ENCODE measurements around the gene TUBA4B.
"Not testable (repeated sequence)": the region's sequence is repeated elsewhere in the genome, so short reads cannot be mapped to it uniquely, and the experiment has no call there.

Gene TUBA4B

DNA sequence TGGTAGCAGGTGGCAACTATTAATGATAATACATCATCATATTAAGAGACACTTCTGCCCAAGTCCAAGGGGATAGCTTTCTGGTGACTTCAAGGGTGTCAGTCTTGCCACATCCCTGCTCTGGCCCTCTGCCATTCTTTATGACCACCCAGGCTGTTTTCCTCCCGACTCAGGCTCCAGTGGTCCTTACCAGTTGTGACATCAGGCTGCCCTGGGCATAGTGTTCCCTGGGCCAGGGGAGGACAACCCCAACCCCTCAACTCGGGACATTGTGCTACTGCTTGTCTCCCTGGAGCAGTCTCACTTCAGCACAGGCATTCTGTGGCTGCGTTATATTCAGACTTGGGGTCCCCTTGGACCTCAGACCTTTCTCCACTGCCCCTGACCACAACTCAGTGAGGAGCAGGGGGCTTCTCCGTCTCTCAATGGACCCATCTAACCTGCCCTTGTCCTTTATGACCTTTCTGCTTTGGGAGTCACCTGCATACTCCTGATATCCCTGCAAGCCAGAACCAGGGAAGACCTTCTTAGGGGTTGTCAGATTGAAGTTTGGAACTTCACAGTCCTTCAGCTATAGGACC is 39.0 kb downstream of the TUBA4B start:
- no peak for DNase-seq

DNA sequence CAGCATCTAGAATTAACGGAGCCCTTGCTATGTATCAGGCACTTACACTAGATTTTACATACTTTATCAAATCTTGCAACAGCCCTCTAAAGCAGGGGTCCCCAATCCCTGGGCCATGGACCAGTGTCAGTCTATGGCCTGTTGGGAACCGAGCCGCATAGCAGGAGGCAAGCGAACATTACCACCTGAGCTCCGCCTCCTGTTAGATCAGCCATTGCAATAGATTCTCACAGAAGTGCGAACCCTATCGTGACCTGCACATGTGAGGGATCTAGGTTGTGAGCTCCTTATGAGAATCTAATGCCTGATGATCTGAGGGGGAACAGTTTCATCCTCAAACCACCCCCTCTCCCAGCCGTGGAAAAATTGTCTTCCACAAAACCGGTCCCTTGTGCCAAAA is 39.6 kb downstream of the TUBA4B start:
- DNase-seq = no peak

DNA sequence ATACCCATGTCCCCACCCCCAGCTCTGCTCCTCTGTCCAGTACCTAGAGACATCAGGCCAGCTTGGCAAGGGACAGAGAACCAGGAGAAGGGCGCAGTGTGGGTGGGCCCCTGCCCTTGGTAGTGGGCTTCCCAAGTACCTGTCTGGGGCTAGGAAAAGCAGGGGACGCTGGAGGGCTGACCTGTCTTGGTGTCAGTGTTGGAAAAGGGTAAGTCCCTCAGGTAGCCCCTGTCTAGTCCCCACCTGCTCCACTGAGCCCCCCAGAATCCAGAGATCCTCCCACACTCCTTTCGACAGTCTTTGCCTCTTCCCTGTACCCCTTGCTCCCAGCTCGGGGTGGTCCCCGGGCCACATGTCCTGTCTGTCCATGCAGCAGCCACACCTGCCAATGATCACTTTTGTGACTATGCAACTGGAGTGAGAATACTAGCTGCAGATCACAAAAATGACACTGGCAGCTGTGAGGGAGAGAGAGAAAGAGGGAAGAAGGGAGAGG is 40.7 kb downstream of the TUBA4B start:
- no peak for DNase-seq

DNA sequence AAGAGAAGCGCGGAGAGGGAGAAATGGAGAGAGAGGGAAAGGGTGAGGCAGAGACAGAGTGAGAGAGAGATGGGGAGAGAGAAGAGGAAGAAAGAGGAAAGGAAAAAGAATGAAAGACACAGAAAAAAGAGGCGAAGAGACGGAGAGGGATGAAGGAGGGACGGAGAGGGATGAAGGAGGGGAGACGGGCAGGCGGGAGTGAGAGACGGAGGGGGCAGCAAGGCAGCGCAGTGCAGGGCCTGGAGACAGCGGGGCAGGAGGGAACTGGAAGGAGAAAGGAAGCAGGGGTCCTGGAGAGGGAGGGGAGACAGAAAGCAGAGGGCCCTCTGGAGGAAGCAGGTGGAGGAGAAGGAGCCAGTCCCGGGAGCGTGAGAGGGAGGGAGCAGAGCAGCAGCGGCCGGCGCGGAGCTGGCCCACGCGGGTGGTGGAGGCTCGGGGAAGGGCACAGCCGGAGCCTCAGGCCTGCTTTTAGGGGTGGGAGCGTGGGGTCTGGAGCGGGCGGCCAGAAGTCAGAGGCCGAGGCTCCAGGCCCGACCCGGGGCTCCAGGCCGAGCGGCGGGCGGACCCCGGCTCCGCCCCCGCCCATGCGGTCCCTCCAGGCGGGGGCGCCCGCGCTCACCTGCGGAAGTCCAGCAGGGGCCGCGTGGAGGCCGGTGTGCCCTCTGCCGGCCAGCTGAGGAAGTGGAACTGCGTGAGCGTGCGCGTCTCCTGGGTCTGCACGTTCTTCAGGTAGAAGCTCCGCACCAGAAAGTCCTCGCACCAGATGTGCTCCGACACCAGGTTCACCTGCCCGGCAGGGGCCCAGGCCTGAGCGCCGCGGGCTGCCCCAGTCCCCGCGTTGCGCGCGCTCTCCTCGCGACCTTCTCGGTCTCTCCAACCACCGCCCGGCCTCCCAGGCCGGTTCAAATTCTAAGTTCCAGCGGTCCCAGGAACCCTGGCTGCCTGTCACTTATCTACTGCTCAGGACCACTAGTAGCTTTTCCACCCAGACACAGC is 41.6 kb downstream of the TUBA4B start:
- DNase-seq = peak; percentile 89

DNA sequence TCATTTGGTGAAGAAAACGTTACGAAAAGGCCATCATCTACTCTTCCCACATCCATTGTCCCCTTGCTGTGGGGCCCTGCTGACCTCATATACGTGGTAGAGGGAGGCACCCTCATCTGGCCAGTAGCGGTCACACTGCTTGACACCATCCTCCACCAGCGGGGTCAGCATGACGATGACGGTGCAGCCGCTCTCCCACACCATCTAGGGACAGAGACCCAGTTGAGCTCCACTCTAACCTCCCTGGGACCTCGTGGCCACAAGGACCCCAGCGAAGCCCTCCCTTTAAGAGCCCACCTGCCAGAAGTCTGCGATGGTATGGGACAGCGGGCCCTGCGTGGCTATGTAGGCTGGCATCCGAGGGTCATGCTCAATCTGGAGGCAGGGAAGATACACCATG is 43.1 kb downstream of the TUBA4B start:
- DNase-seq = no peak

DNA sequence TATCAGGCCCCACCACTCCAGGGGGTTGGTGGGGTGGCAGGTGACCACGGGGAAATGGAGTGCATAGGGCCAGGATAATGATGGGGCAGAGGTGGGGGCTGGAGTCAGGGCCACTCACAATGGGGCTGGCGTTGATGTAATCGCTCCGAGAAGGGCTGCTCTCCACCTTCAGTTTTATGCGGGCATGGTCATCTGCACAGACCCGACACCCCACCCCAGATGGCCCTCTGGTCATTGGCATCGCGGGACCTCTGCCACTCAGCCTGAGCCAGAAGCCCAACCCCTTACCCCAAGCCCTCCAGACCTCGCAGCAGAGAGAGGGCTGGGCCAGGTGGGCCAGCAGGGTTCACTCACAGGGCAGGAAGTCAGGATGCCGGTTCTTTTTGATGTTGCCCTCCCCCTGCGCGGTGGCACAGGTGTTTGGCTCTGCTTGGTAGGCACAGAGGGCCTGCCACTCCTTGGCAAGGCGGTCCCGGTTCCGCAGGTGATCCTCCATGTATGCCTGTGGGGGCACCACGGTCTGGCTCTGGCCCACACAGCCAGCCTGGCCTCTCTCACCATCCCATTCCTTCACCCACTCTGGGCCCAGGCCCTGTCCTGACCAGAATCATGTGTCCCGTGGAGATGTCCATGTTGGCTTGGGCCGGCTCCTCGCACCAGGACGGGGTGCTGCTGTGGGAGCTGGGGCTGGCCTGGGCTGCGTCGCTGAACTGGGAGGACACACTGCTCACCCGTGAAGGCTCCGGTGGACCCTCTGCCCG is 43.8 kb downstream of the TUBA4B start:
- peak; percentile 35 for DNase-seq

DNA sequence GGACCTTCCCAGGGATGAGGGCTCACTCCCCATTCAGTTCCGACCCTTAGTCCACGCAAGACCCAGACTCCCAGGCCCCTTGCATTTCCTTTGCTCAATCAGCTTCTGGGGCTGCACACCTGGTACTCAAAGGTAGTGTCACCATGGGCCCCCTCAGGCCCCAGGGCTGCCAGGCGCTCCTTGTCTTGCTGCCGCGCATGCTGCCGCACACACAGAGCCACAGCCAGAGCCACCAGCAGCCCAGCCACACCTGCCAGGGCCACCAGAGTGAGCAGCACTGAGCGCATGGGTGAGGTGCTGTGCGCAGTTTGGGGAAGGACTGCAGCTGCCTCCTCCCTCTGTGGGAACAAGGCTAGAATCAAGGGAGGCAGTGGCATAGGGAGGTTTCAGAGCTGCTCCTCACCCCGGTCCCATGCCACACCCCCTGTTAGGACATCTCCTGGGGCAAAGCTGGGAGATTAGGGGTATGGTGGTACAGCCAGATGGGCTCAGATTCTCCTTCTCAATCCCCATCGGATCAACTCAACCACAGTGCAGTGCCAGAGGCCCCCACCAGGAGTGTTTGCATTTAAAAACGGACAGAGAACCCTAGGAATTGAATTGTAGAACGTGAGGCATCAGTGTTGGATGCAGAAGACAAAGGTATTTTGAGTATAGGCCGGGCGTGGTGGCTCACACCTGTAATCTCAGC is 44.9 kb downstream of the TUBA4B start:
- DNase-seq = no peak

DNA sequence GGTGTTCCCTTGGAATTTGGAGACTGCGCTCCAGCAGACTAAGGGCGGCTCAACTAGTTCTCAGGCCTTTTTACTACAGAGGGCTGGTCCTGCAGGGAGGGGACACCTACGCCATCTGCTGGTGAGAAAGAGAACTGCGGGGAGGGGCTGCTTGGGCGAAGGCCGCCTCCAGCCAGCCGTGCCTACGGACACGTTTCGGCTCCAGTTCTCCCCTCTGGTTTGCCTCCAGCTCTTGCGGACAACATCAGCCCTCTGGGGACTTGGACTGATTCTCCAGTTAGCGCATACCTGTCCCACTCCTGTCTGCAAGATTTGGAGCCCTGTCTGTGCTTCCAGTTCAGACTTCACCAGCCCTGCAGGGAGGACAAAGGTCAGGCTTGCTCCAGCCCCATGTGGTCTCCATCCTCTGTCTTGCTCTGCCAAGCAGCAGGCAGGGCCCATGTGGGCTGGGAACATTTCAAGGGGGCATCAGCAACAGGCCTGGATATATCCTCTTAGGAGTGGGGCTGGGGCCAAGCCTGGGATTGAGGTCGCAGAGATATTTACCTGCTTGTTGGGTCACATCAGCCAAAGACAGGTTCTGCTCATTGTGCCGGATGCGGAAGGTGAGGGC is 45.8 kb downstream of the TUBA4B start:
- DNase-seq = peak; percentile 71

DNA sequence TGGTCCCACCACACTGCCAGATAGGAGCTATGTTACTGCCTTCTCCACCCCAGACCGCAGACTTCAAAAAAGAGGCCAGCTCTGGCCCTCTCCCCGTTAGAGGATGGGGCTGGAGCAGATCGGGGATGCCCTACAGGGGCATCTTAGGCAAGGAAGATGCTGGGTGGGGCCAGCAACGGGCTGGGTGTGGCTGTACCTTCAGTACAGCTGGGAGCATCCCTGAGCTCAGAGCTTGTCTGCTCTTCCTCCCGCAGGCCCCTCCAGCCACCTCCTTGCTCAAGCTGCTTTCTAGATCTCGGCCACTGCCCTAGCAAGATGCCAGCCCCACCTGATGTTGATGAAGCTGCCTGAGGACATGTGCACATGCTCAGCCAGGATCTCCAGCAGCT is 46.3 kb downstream of the TUBA4B start:
- DNase-seq = no peak

DNA sequence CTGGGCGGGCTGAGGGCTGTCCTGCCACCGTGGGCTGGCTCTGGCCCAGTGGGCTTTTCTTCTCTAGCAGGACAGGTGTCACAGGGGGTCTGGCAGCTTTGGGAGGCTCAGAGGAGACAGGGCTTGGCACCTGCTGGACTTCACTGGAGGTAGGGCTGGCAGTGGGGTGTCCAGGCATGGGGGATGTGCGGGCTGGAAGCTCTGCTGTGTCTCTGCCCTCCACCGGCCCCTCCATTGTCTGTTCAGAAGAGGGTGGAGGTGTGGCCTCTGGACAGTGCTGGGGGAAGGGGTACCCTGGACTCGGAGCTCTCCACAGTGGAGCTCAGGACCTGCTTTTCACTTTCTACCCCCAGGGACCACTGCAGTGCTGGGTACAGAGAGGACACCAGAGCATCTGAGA is 47.0 kb downstream of the TUBA4B start:
- no peak for DNase-seq

DNA sequence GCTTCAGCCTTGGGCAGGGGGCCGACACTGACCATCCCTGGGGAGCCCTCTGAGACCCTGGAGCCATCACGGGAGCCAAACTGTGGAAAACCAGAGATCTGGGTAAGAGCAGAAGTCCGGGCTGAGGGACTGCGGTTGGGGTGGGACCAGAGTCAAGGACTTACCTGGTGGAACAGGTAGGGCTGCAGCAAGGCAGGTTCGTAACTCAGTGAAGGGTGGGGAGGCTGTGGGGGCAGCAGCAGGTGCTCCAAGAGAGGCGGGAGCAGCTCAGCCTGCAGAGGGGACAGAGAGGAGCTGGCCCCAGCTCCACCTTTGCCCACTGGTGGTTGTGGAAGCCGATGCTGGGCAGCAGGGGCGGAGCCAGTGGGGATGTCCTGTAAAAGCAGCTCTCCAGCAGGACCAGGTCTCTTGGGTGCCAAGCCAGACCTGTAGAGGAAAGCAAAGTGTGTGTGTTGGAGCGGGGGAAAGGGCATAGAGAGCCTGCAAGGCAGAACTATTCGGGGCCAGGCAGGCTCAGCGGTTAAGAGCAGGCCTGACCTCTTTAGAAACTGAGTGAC is 49.4 kb downstream of the TUBA4B start:
- no peak for DNase-seq

DNA sequence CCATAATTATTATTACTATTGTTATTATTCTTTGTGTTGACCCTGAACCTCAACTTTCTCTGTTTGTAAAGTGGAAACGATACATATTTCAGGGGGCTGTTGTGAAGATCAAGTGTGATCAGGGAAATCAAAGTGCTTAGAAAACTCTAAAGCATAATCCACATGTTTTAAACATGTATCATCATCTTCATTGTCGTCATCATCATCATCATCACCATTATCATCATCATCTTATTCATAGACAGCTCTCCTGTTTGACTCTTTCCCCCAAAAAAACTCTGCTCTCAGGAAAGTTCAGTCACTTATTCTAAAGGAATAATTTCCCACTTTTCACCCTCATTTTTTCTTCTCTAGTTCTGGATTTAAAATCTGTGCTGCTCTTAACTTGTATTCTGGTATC is 51.2 kb downstream of the TUBA4B start:
- DNase-seq = no peak

DNA sequence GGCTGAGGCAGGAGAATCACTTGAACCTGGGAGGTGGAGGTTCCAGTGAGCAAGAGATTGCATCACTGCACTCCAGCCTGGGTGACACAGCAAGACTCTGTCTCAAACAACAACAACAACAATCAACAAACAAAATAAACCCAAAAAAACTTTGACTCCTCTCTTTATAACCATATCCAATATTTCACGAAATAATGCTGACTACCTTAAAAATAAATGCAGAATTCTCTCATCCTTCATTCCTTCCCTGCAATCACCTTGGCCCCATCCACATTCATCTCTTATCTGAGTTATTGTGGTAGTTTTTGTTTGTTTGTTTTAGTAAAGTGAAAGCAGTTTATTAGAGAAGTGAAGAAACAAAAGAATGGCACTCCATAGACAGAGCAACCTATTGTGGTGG is 53.0 kb downstream of the TUBA4B start:
- no peak for DNase-seq

DNA sequence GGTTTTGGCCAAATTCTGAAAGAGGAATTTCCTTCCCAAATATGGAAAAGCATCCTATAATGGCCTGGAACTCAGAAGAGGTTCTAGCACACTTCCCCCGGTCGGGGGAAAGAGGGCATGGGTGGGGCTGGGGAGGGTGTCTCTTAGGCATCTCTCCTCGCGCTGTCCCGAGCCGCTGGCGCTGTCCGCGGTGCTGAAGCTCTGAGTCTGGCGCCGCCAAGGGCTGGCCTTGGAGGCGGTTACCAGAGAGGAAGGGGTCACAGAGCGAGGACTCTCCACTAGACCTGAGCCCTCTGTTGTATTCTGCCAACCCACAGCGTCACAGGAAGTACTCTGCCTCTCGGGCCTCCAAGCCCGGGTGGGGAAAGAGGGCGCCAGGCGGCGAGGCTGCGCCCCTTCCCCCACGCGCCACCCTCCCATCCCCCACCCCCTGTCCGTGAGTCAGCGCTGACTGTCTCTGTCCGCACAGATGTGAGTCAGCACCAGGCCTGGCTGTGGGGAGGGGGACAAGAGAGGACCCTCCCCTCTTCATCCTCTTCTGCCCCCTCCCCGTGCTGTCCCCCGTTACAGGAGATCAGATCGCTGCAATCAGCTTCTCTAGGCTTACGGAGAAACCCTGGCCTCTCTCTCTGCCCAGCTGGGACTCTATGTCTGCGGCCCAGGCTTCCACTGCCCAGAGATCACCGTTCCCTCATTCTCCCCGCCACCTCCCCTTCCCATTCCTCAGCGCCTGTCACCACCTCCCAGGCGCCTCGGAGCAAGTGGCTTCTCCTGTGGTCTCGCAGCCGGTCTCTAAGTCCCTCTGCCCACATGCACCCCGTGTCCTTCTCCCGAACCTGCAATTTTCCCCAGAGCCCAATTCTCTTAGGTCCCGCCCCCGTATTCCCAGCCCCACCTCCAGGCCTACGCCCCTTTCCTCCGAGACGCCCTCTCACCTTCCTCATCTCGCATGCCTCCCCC is 55.4 kb downstream of the TUBA4B start:
- DNase-seq = peak; percentile 78

DNA sequence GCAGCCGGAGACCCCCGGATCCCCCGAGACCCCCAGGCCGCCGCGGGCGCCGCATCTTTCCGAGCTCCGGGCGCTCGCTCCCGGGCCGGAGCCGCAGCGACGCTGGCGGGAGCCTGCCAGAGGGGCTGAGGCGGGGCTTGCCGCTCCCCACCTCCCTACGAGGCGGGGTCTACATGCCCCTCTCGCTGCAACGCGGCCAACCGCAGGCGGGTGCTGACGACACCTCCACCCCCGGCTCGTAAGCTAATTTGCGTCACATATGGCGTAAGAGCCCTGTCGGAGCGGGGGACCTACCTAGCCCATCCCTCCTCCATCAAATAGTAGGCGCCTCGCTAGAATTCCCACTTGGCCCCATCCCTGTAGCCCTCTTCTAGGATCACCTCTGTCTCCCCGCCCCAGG is 56.2 kb downstream of the TUBA4B start, which contains the start of gene PTPRN:
PTPRN (minus strand) TSS at position 124 of the 400 bp plus-strand sequence; CDS start at position 55, 69 bp downstream.
- no peak for DNase-seq

DNA sequence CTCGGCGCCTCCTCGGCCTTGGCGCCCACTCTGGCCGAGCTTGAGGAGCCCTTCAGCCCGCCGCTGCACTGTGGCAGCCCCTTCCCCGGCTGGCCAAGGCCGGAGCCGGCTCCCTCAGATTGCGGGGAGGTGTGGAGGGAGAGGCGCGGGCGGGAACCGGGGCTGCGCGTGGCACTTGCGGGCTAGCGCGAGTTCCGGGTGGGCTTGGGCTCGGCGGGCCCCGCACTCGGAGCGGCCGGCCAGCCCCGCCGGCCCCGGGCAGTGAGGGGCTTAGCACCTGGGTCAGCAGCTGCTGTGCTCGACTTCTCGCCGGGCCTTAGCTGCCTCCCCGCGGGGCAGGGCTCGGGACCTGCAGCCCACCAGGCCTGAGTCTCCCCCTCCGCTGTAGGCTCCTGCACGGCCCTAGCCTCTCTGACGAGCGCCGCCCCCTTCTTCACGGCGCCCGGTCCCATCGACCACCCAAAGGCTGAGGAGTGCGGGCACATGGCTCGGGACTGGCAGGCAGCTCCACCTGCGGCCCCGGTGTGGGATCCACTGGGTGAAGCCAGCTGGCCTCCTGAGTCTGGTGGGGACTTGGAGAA is 59.7 kb downstream of the TUBA4B start:
- not testable (repeated sequence) for DNase-seq

DNA sequence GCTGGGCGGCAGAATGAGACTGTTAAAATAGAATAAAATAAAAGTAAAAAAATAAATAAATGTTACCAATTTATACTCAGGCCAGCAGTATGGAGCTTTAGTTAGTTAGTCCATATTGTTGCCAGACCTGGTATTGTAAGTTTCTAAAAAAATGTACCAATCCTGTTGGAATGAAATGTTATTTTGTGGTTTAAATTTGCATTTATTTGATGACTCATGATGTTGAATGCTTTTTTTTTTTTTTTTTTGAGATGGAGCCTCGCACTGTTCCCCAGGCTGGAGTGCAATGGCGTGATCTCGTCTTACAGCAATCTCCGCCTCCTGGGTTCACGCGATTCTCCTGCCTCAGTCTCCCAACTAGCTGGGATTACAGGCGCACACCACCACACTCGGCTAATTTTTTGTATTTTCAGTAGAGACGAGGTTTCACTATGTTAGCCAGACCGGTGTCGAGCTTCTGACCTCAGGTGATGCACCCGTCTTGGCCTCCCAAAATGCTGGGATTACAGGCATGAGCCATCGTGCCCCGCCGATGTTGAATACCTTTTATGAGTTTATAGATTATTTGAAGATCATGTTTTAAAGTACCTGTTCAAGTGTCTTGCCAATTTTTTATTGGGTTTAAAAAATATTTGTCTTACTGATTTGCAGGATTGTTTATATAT is 61.9 kb downstream of the TUBA4B start:
- DNase-seq = no peak

All from RPMI8226 (cell line).